ENCODE measurements around the gene SH3GL2.

The SH3GL2 gene

GRCh38 chr9:17551023-17551422 is 27.8 kb upstream of the SH3GL2 start:
- Mint-ChIP-seq H3K27ac (no peak overlapping the region), H3K36me3 (ENCODE audit: low read depth) (no peaks in the 10 kb centered on the region), H3K4me3 (no peak overlapping the region), H3K27me3 (ENCODE audit: low read depth) (no peaks in the 10 kb centered on the region), H3K4me1 (peaks cover 5% of the 10 kb centered on the region), H3K9me3 (peaks cover 28% of the 10 kb centered on the region)
- TF ChIP-seq, protein P1, sequence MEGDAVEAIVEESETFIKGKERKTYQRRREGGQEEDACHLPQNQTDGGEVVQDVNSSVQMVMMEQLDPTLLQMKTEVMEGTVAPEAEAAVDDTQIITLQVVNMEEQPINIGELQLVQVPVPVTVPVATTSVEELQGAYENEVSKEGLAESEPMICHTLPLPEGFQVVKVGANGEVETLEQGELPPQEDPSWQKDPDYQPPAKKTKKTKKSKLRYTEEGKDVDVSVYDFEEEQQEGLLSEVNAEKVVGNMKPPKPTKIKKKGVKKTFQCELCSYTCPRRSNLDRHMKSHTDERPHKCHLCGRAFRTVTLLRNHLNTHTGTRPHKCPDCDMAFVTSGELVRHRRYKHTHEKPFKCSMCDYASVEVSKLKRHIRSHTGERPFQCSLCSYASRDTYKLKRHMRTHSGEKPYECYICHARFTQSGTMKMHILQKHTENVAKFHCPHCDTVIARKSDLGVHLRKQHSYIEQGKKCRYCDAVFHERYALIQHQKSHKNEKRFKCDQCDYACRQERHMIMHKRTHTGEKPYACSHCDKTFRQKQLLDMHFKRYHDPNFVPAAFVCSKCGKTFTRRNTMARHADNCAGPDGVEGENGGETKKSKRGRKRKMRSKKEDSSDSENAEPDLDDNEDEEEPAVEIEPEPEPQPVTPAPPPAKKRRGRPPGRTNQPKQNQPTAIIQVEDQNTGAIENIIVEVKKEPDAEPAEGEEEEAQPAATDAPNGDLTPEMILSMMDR (IDR thresholded peaks at IDR 0.05; ENCODE audit: unreplicated experiment in 3 of 3) = no peak

DNA sequence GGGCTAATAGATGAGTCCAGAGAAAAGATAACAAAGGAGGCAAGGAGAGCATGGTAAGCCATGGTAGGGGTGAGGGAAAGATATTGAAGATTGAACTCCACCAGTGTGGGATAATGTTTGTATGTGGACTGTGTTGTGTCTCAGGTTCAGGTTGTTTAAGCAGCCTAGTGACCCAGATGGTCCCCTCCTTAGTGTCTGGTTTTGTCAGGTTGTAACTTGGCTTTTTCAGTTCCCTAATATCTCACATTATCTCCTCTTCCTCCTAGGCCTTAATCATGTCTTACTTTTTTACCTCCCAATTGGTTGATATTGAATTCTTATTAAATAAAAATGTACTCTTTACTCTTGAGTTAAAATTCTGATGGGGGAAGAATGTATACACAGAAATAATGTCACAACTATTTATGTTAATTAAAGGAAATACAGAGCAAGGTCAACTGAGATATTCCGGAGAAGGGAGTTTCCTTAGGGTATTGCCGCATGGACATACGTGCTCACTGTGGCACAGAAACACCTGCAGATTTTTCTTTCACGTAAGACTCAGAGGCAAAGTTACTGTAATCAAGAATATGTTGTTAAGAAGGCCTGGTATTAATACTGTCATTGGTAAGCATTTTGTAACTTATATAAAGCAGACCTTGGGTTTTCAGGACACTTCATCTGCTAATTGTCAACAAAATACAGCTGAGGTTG is 23.4 kb upstream of the SH3GL2 start:
- no peak overlapping the region for H3K4me3 Mint-ChIP-seq
- peaks cover 4% of the 10 kb centered on the region for H3K9me3 Mint-ChIP-seq
- peaks cover 32% of the 10 kb centered on the region for H3K4me1 Mint-ChIP-seq
- no peaks in the 10 kb centered on the region for H3K27me3 Mint-ChIP-seq (ENCODE audit: low read depth)
- TF ChIP-seq, protein P1 (IDR thresholded peaks at IDR 0.05; ENCODE audit: unreplicated experiment in 3 of 3) = no peak
- no peaks in the 10 kb centered on the region for H3K36me3 Mint-ChIP-seq (ENCODE audit: low read depth)
- peak overlapping the region; percentile 88 to 95 (median 91) for H3K27ac Mint-ChIP-seq

- Mint-ChIP-seq H3K36me3 (ENCODE audit: low read depth) (no peaks in the 10 kb centered on the region), H3K4me3 (no peak overlapping the region), H3K27me3 (ENCODE audit: low read depth) (no peaks in the 10 kb centered on the region), H3K9me3 (no peaks in the 10 kb centered on the region), H3K27ac (peak overlapping the region; percentile 88 to 95 (median 91)), H3K4me1 (peaks cover 32% of the 10 kb centered on the region)
- TF ChIP-seq, protein P1 (IDR thresholded peaks at IDR 0.05; ENCODE audit: unreplicated experiment in 3 of 3) = no peak
Measured at GRCh38 chr9:17556255-17556654, 22.6 kb upstream of the SH3GL2 start.

GRCh38 chr9:17556935-17557334 is 21.9 kb upstream of the SH3GL2 start:
- H3K4me3 Mint-ChIP-seq = peak overlapping the region in 2 of 3 experiments; percentile 7 to 38
- no peaks in the 10 kb centered on the region for H3K9me3 Mint-ChIP-seq
- no peaks in the 10 kb centered on the region for H3K27me3 Mint-ChIP-seq (ENCODE audit: low read depth)
- TF ChIP-seq, protein P1 (IDR thresholded peaks at IDR 0.05; ENCODE audit: unreplicated experiment in 3 of 3) = no peak
- peak overlapping the region; percentile 88 to 95 (median 91) for H3K27ac Mint-ChIP-seq
- peaks cover 32% of the 10 kb centered on the region for H3K4me1 Mint-ChIP-seq
- H3K36me3 Mint-ChIP-seq (ENCODE audit: low read depth) = no peaks in the 10 kb centered on the region

DNA sequence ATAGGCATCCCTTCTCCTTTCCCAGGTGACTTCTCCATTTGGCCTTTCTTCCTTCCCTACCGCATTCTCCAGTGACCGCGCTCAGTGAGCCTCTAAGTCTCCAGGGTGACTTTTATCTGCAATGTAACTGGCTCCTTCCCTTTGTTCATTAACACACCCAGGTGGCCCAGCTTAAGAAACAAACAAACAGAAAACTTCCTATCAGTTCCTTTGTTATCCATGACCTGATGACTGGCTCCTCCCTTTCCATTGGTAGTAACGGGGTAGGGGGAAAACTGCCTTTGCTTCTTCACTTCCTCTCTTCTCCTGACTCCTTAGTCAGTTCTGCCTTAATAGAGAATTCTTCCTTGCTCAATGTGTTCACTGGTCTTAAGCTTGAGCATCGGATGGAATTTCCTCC is 7.0 kb upstream of the SH3GL2 start:
- Mint-ChIP-seq H3K9me3 (no peaks in the 10 kb centered on the region), H3K27me3 (ENCODE audit: low read depth) (peaks cover 37% of the 10 kb centered on the region), H3K4me3 (no peak overlapping the region), H3K27ac (peak overlapping the region; percentile 16 to 63 (median 33)), H3K36me3 (ENCODE audit: low read depth) (no peaks in the 10 kb centered on the region), H3K4me1 (peaks cover 7% of the 10 kb centered on the region)
- TF ChIP-seq, protein P1 (IDR thresholded peaks at IDR 0.05; ENCODE audit: unreplicated experiment in 3 of 3) = no peak

- no peak overlapping the region for H3K4me3 Mint-ChIP-seq
- no peak overlapping the region for H3K27ac Mint-ChIP-seq
- H3K4me1 Mint-ChIP-seq = peaks cover 12% of the 10 kb centered on the region
- TF ChIP-seq, protein P1 (IDR thresholded peaks at IDR 0.05; ENCODE audit: unreplicated experiment in 3 of 3) = no peak
- peaks cover 60% of the 10 kb centered on the region for H3K27me3 Mint-ChIP-seq (ENCODE audit: low read depth)
- H3K9me3 Mint-ChIP-seq = no peaks in the 10 kb centered on the region
- H3K36me3 Mint-ChIP-seq (ENCODE audit: low read depth) = no peaks in the 10 kb centered on the region
Measured at GRCh38 chr9:17574342-17574741, 4.5 kb upstream of the SH3GL2 start.

All from nephron (organoid).